ENCODE measurements around the gene ARHGAP10.

DNA sequence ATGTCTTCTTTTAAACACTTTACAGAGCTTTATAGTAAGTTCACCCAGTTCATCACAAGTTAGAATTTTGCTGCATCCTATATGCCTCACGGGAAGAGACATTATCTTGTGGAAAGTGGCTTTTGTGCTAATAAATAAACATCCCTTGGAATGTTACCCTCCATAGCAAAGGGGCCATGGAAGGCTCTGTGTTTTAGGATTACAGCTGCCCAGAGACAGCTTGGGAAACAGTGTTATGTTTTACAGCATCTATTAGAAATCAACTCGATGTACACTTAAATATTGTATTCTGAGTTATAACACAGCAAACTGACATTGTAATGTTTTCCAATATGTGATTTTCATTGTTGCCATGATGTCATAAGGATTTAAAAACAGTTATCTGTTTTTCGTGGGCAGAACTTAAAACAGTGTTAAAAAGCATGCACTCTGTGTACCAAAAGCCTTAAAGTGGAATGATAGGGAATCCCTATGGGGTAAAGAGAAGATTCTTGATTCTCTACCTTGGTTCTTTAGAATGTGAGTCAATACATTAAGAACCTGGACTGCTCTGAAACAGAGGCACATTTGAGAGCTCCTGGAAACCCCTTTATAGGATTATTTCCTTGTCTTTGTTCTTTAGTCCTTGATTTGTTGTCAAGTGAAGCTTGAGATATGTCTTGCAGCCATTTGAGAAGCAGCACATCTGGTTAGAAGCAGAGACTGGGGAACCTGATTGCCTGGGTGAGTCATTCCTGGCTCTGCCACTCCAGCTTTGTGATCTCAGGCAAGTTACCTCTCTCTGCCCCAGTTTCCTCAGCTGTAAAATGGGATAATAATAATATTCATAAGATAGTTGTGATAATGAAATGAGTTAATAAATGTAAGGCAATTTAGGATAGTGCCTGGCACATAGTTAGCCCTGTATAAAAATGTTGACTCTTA, 41.6 kb downstream of the ARHGAP10 start:
- TF ChIP-seq POLR2A (IDR thresholded peaks at IDR 0.05): no peak
- TF ChIP-seq, protein P1, sequence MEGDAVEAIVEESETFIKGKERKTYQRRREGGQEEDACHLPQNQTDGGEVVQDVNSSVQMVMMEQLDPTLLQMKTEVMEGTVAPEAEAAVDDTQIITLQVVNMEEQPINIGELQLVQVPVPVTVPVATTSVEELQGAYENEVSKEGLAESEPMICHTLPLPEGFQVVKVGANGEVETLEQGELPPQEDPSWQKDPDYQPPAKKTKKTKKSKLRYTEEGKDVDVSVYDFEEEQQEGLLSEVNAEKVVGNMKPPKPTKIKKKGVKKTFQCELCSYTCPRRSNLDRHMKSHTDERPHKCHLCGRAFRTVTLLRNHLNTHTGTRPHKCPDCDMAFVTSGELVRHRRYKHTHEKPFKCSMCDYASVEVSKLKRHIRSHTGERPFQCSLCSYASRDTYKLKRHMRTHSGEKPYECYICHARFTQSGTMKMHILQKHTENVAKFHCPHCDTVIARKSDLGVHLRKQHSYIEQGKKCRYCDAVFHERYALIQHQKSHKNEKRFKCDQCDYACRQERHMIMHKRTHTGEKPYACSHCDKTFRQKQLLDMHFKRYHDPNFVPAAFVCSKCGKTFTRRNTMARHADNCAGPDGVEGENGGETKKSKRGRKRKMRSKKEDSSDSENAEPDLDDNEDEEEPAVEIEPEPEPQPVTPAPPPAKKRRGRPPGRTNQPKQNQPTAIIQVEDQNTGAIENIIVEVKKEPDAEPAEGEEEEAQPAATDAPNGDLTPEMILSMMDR (IDR thresholded peaks at IDR 0.05): no peak
